ENCODE data around the gene TEF.

TEF gene

GRCh38 chr22:41367039-41367679 lies 14.6 kb upstream of the TEF start:
- peak overlapping the region; percentile 5 for H3K4me3 ChIP-seq (ENCODE audit: low read length)
- TF ChIP-seq CTCF (IDR thresholded peaks at IDR 0.05; ENCODE audit: insufficient read depth, low read depth, low read length, missing control alignments): peak; percentile 37
- peak; percentile 95 for DNase-seq (ENCODE audit: low read depth)

- peak; percentile 28 for DNase-seq (ENCODE audit: low read depth)
- H3K4me3 ChIP-seq (ENCODE audit: low read length): peak overlapping the region; percentile 5
- TF ChIP-seq CTCF (IDR thresholded peaks at IDR 0.05; ENCODE audit: insufficient read depth, low read depth, low read length, missing control alignments): no peak
Measured at GRCh38 chr22:41367680-41368542, 13.8 kb upstream of the TEF start.

GRCh38 chr22:41368543-41369423 lies 13.0 kb upstream of the TEF start:
- no peak overlapping the region for H3K4me3 ChIP-seq (ENCODE audit: low read length)
- DNase-seq (ENCODE audit: low read depth): no peak
- no peak for TF ChIP-seq CTCF (IDR thresholded peaks at IDR 0.05; ENCODE audit: insufficient read depth, low read depth, low read length, missing control alignments)

- DNase-seq (ENCODE audit: low read depth): no peak
- TF ChIP-seq CTCF (IDR thresholded peaks at IDR 0.05; ENCODE audit: insufficient read depth, low read depth, low read length, missing control alignments): no peak
- H3K4me3 ChIP-seq (ENCODE audit: low read length): no peak overlapping the region
Measured at GRCh38 chr22:41369424-41369745, 12.4 kb upstream of the TEF start.

- DNase-seq (ENCODE audit: low read depth): no peak
- no peak overlapping the region for H3K4me3 ChIP-seq (ENCODE audit: low read length)
- no peak for TF ChIP-seq CTCF (IDR thresholded peaks at IDR 0.05; ENCODE audit: insufficient read depth, low read depth, low read length, missing control alignments)
Measured at GRCh38 chr22:41369837-41370236, 11.9 kb upstream of the TEF start.

DNA sequence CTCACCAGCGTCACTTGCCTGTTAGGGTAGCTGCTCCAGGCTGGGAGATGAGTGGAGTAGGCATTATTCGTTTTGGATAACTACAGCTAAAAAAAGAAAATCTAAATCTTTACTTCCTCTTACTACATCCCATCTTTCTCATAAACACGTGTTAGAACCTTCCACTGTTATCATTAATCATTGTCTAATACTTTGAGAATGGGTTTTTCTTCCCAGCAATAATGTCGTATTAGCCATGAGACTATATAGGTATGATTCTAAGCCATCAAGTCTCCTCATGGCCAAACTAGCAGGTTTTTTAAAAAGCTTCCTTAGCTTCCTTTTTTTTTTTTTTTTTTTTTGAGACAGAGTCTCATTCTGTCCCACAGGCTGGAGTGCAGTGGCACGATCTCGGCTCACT lies 3.9 kb upstream of the TEF start:
- H3K4me3 ChIP-seq (ENCODE audit: low read length): no peak overlapping the region
- DNase-seq (ENCODE audit: low read depth): no peak
- no peak for TF ChIP-seq CTCF (IDR thresholded peaks at IDR 0.05; ENCODE audit: insufficient read depth, low read depth, low read length, missing control alignments)
